ENCODE data around the gene SNTB2. TPM values are rescaled to one million over a fixed set of nuclear protein-coding genes. Genes with fewer than 3 reads are reported as not detected.

Gene SNTB2
- total and polyA plus RNA-seq, 2 of the 13 experiments (the other 11 are each of a cell fraction or from before 2014, with no cell fraction given): 11.5 to 19.2 TPM

GRCh38 chr16:69330286-69331109 lies 143.5 kb downstream of the SNTB2 start, which contains the start of gene PDF (continued):
- peak; percentile 47 for TF ChIP-seq ARID5B (CRISPR knock-in tag; IDR thresholded peaks at IDR 0.05)
- TF ChIP-seq ZNF501 (CRISPR knock-in tag; IDR thresholded peaks at IDR 0.05): peak; percentile 70; the same call in 1 of the 2 replicates
- TF ChIP-seq, protein P1, sequence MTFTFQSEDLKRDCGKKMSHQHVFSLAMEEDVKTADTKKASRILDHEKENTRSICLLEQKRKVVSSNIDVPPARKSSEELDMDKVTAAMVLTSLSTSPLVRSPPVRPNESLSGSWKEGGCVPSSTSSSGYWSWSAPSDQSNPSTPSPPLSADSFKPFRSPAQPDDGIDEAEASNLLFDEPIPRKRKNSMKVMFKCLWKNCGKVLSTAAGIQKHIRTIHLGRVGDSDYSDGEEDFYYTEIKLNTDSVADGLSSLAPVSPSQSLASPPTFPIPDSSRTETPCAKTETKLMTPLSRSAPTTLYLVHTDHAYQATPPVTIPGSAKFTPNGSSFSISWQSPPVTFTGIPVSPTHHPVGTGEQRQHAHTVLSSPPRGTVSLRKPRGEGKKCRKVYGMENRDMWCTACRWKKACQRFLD (CRISPR knock-in tag; IDR thresholded peaks at IDR 0.05; ENCODE audit: borderline replicate concordance): no peak
- TF ChIP-seq ZNF790 (CRISPR knock-in tag; IDR thresholded peaks at IDR 0.05; ENCODE audit: borderline replicate concordance): peak; percentile 94; the same call in 1 of the 2 replicates
- peak; percentile 96 for TF ChIP-seq ZNF687 (CRISPR knock-in tag; IDR thresholded peaks at IDR 0.05)
- peak; percentile 72; the same call in 1 of the 2 replicates for TF ChIP-seq PITX1 (CRISPR knock-in tag; IDR thresholded peaks at IDR 0.05)
- peak; percentile 95 for TF ChIP-seq ZNF639 (CRISPR knock-in tag; conservative IDR thresholded peaks at IDR 0.05)
- TF ChIP-seq, protein P2, sequence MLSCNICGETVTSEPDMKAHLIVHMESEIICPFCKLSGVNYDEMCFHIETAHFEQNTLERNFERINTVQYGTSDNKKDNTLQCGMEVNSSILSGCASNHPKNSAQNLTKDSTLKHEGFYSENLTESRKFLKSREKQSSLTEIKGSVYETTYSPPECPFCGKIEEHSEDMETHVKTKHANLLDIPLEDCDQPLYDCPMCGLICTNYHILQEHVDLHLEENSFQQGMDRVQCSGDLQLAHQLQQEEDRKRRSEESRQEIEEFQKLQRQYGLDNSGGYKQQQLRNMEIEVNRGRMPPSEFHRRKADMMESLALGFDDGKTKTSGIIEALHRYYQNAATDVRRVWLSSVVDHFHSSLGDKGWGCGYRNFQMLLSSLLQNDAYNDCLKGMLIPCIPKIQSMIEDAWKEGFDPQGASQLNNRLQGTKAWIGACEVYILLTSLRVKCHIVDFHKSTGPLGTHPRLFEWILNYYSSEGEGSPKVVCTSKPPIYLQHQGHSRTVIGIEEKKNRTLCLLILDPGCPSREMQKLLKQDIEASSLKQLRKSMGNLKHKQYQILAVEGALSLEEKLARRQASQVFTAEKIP (CRISPR knock-in tag; IDR thresholded peaks at IDR 0.05; ENCODE audit: borderline replicate concordance): 0 out of 2 replicates have a peak, but pooled peaks have one; percentile 78
- 0 out of 2 replicates have a peak, but pooled peaks have one; percentile 89 for TF ChIP-seq TSC22D2 (CRISPR knock-in tag; IDR thresholded peaks at IDR 0.05; ENCODE audit: borderline replicate concordance)
- peak; percentile 87 for TF ChIP-seq KMT2B (CRISPR knock-in tag; IDR thresholded peaks at IDR 0.05)
- peak; percentile 76; the same call in 1 of the 2 replicates for TF ChIP-seq CHCHD3 (CRISPR knock-in tag; IDR thresholded peaks at IDR 0.05)
- TF ChIP-seq ZNF652 (CRISPR knock-in tag; IDR thresholded peaks at IDR 0.05; ENCODE audit: borderline replicate concordance, low read depth): 0 out of 2 replicates have a peak, but pooled peaks have one; percentile 32
- TF ChIP-seq SMARCC2 (IDR thresholded peaks at IDR 0.05): no peak
- peak; percentile 83 for TF ChIP-seq POGZ (CRISPR knock-in tag; IDR thresholded peaks at IDR 0.05)
- peak; percentile 79 for TF ChIP-seq ZNF333 (CRISPR knock-in tag; IDR thresholded peaks at IDR 0.05; ENCODE audit: borderline replicate concordance)
